GM19468 (cell line): Measurements from ENCODE around the gene SIRT2.
"Not testable (repeated sequence)": the region's sequence is repeated elsewhere in the genome, so short reads cannot be mapped to it uniquely, and the experiment has no call there.

Experiments
- ATAC-seq: cut with Tn5 transposase; IDR thresholded peaks from one replicate; pipeline ENCODE4 v1.9.1; 2021; ENCODE audit warnings: mild to moderate bottlenecking, moderate library complexity, moderate number of reproducible peaks; ENCODE audit not compliant: unreplicated experiment; ENCODE audit errors: extremely low read depth

SIRT2 gene

GRCh38 chr19:38836159-38836982, 63.0 kb downstream of the SIRT2 start:
- ATAC-seq: no peak

DNA sequence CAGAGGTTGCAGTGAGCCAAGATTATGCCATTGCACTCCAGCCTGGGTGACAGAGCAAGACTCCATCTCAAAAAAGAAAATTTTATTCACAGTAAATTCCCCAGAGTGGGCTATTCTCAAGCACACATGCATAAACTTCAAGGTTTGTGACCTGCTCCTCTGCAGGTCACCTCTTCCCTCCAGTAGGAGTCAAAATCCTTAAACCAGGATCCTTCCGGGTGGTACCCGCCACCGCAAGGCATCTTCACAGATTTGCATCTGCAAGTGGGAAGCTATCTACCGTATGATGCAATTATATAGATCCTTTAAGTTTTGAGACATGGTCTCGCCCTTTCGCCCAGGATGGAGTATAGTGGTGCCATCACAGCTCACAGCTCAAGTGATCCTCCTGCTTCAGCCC, 64.8 kb downstream of the SIRT2 start:
- ATAC-seq: no peak

DNA sequence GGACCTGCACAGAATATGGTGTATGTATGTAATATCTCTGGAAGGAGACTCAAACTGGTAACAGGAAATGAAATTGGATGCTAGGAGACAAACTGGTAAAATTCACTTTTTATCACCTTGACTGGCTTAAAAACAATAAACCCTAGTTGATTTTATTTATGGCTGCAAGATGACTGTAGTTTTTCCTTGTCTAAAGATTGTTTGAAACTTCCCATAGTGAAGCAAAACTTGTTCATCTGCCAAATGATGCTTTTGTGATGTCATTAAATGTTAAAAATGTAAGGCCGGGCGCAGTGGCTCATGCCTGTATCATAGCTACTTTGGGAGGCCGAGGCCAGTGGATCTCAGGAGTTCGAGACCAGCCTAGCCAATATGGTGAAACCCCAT, 65.3 kb downstream of the SIRT2 start:
- ATAC-seq: no peak

DNA sequence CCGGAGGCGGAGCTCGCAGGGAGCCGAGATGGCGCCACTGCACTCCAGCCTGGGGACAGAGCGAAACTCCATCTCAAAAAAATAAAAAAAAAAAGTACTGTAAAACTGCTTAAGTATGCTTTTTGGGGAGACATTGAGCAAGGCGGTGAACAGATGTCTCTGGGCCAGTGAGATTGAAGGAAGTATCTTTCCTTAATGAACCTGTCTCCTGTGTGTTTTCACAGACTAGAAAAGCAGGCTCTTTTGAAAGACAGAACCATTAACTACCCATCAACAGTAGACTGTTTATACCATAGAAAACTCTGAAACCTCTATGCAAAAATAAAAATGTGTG, 66.4 kb downstream of the SIRT2 start:
- ATAC-seq: no peak

GRCh38 chr19:38831142-38831605, 68.2 kb downstream of the SIRT2 start:
- ATAC-seq: no peak

GRCh38 chr19:38830039-38830733, 69.2 kb downstream of the SIRT2 start:
- ATAC-seq: no peak

- ATAC-seq: not testable (repeated sequence)
Observed at GRCh38 chr19:38829203-38829602, 70.2 kb downstream of the SIRT2 start.
